Urothelium cell line (cell line): ENCODE measurements around the gene GDPGP1.

Experiments
- DNase-seq: peaks from one replicate; pipeline ENCODE4 v3.0.0; 2011; ENCODE audit warnings: low spot score, mixed read lengths
- FAIRE-seq: peaks from 2 replicates; lab custom pipeline; 2011; peaks lifted over from hg19 to GRCh38; lab: Jason Lieb, UNC

The GDPGP1 gene

DNA sequence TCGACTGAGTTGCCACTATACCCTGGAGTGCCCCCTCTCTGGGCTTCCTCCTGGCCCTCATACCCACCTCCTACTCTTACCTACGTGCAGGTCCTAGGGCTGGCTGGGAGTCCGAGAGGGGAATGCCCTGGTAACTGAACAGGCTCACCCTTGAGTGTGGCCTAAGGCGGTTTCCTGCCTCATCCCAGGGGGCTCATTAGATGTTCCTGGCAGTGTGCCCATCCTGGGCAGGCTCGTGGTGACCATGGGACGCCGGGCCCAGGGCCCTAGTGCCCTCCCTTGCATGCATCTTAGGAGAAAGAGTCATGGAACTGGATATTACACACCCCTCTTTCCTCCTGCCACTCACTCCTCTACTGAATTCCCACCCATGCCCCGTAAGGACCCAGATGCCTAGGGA lies 30.1 kb upstream of the GDPGP1 start:
- DNase-seq (no peak), FAIRE-seq (no peak)

DNA sequence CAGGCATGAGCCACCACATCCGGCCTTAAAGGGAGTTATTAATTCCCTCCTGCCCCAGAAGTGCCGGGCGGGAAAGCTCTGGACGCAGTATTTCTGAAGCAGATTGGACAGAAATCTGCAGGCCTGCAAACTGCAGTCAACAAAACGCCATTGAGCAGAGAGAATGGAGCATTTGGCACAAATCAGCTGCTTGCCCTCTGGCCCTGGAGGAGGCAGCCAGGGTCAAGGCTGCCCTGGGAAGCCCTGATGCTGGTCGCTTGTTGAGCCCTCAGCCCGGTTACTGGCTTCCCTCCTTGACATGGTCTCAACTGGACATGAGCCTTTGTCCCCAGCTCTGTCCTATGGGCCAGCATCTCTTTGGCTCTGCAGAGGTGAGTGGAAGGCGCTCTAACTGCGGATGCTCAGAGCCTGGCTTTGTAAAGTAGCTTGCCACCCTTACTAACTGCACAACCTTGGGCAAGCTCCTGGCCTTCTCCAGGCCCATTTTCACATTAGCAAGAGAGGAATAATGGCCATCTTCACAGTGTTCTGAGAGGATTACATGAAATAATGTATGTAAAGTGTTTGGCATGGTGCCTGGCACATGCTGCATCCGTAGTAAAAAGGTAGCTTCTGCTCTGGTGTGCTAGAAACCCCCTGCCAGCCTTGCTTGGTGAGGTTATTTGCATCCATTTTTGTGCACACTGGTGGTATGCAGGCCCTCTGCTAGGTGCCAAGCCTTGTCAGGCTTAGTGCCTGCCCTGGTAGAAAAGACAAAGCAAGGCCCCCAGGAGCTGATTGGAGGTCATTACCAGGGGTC lies 28.8 kb upstream of the GDPGP1 start:
- no peak for DNase-seq
- no peak for FAIRE-seq

DNA sequence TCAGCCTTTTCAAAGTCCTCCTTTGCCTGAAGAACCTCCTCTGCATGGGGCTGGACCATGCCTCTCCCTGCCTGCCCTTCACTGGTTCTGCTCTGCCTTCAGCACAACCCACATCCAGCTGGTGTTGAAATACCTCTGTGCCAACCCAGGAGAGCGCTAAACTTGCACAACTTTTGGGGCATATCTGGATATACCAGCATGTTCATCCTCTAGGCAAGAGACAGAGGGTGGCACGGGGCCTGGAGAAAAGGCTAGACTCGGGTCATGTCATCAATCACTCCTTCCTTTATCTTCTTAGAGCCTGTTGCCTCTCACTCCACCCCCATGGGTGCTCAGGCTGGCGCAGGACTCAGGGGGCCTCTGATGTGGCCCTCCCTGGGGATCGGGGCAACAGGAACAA lies 28.1 kb upstream of the GDPGP1 start:
- FAIRE-seq: no peak
- DNase-seq: no peak

DNA sequence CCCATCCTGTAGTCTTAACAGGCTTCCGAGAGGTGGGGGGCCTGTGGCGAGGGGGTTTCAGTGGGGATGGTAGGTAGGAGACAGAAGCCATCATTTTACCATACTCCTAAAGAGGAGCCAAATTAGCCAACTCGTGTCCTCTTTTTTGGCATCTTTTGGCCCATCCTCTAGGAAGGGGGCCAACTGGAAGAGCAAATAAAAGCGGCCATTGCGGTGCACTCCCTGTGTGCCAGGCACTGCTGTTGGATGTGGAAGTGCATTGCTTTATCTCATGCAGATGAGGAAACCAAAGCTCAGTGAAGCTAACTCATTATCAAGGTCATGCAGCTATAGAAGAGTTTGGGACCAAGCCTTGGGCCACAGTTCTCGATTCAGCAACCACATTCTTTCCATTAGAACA lies 26.8 kb upstream of the GDPGP1 start:
- FAIRE-seq: no peak
- no peak for DNase-seq

DNA sequence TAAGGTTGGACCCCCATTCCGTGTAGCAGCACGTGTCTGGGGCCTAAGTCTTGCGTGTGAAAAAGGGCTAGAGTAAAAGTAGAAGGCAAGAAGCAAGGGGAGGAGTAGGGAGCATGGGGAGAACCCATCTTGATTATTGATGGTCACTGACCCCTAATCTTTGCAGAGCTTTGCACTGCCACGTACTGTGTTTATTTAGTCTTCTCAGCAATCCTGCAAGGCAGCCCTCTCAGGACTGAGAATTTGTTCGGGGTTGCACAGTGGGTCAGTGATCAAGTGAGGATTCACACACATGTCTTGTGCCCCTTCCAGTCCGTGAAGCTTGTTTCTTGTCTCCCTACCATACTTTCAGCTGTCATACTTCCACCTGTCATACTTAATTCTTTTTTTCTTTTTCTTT lies 25.7 kb upstream of the GDPGP1 start:
- DNase-seq (no peak), FAIRE-seq (no peak)

DNA sequence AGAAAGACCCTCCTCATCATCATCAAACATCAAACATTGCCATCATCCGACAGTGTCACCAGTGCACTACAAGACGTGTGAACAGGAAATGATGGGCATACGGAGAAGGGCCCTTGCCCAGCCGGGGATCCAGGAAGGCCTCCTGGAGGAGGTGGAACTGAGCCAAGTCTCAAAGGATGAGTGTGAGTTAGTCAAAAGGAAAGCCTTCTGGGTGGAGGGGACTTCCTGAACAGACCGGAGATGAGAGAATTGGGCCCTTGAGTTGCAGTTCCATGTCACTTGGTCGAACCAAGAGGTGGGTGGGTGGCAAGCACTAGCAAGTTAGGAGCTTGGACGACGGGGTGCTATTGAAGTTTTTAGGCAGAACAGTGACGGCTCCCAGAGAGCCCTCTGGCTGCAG lies 24.4 kb upstream of the GDPGP1 start:
- DNase-seq (no peak), FAIRE-seq (no peak)

DNA sequence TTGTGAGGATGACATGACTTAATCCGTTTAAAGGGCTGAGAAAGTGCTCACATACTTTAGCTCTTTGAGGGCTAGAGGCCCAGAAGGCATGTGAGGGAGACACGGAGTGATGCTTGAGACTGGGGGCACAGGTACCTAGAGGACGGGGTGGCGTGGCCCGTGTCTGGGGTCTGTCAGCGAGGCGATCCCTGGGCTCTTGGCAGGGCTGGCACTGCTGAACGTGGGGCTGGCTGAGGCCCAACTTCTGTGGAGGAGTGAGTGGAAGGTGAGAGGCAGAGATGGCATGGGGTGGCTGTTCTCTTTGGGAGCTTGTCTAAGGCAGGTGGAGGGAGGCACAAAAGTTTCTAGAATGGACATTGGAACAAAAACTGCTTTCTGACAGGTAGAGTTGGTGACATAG lies 23.4 kb upstream of the GDPGP1 start:
- FAIRE-seq: no peak
- no peak for DNase-seq

DNA sequence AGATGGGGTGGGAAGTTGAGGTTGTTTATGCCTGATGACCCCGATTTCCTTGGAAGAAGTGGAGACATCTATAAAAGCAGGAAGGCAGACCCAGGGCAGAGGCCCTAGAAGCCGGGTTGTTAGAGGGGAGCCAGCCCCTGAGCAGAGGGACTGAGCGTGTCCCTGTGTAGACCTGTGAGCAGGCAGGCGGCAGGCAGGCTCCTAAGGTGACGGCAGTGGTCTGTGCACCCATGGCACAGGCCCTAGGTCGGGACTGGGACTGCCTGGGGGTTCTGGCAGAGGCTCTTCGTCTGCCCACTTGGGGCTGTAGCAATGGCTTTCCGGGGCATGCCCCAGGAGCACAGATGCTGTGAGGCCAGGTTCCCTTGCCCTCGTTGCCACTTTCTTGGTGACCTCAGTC lies 23.0 kb upstream of the GDPGP1 start:
- FAIRE-seq (no peak), DNase-seq (no peak)

DNA sequence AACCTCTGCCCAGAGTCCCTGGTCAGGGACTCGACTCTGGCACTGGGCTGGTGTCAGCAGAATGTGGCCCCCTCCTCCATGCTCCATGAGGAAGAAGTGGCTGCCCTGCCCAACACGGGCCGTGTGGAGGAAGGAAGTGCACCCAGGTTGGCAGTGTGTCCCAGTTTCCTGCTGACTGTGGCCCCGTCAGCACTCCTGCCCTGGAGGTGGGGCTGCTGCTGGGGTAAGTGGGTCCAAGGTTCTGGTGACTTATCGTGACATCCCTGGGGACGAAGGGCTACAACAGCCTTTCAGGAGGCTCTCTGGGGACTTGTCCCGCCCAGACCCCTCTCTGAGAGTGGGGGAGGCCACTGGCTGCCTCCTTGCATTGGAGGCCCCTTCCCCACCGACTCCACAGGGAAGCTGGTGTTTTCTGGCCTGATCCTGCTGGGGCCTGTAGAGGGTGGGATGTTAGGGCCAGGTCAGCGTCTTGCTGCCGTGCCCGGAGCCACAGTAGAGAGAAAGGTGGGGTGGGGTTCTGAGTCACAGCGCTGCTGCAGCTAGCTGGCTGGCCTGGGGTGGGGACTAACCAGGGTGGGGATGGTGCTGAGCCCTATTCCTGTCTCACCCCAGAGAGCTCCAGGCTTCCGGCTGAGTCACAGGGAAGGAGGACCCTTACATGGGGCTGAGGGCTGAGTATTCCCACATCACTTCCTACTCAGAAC lies 22.4 kb upstream of the GDPGP1 start:
- peak; percentile 17 for FAIRE-seq
- DNase-seq: peak; percentile 78

DNA sequence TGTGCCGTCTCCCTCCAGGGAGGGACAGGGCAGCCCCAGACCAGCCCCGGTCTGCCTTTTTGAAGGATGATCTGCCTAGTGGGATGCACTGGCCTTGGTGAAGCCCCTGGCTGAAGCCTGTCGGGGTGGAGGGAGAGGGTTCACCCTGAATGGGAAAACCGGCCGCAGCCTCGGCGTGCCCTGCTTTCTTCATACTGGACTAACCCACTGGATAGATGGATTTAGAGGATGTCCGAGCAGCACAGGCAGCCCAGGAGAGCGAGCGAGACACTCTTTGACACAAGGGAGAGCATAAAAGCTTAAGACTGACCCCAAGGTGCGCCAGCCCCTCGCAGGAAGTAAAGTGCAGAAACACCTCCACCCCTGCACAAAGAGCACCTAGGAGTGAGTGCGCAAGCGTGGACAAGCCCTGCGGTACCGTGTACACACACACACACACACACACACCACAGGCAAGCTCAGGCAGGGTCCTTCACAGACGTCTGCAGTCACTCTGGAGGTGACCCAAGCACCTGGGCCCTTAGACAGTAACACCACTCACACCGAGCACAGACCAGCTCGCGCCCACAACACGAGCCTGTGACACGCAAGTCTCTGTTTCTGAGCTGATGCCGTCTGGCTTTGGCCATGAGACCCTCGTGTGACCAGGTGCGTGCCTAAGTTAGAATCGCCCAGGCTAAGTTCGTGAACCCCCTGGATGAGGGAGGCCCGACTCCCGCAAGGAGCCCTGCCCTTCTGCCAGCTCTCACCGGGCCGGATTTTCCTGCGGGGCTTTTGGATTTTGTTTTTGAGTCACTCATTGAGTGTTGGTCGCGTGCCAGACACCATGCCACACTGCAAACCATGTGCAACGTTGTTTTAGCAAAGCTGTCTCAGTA lies 21.5 kb upstream of the GDPGP1 start:
- FAIRE-seq: no peak
- no peak for DNase-seq

DNA sequence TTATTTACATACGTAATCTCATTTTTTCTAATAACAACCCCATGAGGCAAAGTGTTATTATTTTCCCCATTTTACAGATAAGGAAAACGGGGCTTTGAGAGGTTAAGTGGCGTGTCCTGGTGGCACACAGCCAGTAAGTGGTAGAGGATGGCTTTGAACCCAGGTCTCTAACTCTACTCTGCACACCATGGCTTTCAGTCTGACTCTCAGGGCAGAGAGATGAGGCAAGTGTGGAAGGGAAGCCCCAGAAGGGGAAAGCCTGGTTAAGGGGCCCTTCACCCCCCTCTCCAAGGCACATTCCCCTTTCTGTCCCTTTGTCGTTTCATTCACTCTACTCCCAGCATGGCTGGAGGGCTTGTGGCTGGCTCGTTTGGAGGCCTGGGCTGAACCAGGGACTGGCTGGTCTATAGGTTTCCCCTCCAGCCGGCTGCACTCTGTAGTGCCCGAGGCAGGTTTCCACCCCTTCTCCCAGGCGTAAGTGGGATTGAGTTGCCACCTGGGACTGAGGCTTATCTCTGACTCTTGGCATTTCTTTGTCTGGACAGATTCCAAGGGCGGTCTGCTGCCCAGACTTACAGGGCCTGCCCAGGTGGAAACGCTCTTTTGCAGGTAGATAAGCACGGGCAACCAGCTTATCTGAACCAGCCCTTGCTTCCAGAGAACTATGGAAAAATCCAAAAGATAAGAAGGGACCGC lies 20.7 kb upstream of the GDPGP1 start:
- DNase-seq: no peak
- no peak for FAIRE-seq

DNA sequence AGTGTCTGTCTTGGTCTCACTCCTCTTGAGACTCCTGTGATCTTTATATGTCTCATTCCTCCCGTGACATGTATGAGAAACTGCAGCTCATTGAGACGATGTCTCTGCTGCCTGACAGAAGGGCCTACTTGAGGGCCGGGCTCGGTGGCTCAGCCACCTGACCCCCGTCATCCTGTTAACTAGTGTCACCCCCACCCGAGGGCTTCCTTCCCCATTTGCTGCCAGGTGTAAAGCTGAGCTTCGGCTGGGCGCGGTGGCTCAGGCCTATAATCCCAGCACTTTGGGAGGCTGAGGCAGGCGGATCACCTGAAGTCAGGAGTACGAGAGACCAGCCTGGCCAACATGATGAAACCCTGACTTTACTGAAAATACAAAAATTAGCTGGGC lies 20.2 kb upstream of the GDPGP1 start:
- DNase-seq: no peak
- FAIRE-seq: no peak

DNA sequence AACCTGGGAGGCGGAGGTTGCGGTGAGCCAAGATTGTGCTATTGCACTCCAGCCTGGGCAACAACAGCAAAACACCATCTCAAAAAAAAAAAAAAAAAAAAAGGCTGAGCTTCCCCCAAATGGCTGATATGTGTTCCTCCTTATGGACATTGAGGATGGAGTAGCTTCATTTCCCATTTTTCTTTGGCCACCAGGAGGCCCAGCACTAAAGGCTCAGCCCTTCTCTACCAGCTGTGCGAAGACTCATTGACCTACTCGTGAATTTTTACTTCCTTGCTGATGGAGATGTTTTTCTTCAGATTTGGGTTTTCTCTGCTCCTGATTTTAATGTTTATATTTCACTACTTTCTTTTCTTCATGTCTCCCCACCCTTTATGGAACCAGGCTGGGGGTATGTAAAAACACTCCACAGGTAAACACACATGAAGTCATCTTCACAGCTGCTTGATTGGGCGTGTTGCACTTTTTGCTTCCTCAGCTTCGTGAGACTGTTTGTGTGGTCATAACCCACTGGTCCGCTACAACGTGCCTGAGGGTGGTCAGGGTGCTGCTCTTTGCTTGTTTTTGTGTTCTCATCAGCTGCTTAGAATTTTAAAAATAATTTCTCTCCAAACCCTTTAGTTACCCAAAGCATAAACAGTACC lies 19.3 kb upstream of the GDPGP1 start:
- DNase-seq: no peak
- no peak for FAIRE-seq

DNA sequence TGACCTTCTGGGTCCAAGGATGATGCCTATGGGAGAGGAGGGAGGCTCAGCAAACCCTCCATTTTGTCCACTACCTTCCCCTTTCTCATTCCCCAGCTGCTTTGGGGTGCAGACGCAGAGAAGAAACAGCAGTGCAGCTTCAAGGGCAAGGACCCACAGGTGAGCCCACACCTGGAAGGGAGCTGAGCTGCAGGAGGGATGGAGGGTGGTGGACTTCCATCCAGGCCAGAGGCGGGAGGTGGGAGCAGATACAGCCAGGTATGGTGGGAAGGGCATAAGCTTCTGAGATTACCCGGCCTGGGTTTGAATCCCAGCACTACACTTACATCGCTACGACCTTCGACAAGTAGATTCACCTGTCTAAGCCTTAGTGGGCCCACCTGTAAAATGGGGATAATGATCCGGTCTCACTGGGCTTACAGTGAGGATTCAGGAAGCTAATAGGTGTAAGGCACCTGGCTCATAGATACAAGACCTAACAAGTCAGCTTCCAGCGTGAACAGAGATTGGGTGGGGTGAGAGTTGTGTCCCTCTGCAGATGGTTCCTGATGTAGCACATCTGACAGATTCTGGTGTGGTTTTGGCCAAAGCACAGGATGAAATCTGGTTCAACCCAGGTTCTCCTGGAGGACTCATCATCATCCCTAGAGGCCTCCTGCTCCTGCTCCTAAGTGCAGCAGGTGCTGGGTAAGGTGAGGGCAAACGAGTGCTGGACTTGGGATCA lies 16.2 kb upstream of the GDPGP1 start:
- FAIRE-seq (no peak), DNase-seq (no peak)

DNA sequence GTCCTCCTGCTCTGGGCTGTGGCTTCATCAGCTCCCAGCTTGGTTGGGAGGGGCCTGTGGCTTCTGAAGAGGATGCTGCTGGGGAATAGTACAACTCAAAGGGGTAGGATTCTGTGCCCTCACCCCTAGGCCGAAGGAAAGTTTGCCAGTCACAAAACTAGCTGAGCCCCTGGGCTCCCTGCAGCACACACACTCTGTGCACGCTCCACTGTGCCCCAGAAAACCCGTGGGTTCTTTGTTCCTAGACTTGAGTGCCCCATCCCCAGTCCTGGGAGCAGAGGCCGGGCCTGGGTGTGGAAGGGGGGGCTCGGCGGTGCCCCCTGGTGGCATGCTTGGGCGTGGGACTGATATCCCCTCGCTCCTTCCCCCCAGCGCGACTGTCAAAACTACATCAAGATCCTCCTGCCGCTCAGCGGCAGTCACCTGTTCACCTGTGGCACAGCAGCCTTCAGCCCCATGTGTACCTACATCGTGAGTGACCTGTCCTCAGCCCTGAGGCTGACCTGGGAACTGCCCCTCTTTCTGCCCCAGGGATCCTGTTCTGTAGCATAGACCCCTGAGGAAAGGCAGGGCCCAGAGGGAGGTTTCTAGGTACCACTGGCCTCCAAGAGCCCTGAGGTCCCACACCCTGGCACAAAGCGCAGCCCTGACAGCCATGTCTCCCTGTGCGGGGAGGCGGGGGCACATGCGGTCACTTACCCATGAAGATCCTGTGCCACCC lies 14.4 kb upstream of the GDPGP1 start:
- FAIRE-seq: peak; percentile 5
- DNase-seq: peak; percentile 57

DNA sequence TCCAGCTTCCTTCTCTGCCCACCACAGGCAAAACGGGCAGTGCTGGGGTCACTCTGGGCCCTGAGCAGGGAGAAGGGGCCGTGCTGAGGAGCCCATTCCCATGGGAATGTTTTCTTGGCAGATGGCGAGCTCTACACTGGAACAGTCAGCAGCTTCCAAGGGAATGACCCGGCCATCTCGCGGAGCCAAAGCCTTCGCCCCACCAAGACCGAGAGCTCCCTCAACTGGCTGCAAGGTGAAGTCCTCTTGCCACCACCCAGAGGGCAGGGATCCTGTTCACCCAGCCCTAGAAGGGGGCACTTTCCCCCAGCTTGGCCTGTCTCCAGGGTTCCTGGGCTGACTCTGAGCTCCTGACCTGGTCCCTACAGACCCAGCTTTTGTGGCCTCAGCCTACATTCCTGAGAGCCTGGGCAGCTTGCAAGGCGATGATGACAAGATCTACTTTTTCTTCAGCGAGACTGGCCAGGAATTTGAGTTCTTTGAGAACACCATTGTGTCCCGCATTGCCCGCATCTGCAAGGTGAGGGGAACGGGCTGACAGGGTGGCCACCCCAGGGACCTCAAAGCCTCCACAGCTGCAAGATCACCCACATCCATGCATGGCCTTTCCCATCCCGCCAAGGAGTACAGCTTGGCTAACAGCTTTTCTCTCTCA lies 12.6 kb upstream of the GDPGP1 start:
- FAIRE-seq (no peak), DNase-seq (peak; percentile 75)

DNA sequence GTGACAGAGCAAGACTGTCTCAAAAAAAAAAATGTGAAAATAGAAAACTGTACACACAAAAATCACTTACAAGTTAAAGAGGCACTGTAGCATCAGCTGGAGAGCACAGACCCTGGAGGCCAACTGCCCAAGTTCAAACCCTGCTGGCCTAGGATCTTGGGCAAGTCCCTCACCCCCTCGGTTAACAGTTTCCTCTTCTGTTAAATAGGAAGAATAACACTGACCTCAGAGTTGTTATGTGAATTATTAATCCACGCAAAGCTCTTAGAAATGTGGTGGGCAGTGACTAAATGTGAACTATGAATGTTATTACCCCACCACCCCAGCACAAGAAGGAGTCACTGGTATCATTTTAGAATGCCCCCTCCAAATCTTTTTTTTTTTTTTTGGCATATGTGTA lies 11.5 kb upstream of the GDPGP1 start:
- FAIRE-seq: no peak
- DNase-seq: no peak

DNA sequence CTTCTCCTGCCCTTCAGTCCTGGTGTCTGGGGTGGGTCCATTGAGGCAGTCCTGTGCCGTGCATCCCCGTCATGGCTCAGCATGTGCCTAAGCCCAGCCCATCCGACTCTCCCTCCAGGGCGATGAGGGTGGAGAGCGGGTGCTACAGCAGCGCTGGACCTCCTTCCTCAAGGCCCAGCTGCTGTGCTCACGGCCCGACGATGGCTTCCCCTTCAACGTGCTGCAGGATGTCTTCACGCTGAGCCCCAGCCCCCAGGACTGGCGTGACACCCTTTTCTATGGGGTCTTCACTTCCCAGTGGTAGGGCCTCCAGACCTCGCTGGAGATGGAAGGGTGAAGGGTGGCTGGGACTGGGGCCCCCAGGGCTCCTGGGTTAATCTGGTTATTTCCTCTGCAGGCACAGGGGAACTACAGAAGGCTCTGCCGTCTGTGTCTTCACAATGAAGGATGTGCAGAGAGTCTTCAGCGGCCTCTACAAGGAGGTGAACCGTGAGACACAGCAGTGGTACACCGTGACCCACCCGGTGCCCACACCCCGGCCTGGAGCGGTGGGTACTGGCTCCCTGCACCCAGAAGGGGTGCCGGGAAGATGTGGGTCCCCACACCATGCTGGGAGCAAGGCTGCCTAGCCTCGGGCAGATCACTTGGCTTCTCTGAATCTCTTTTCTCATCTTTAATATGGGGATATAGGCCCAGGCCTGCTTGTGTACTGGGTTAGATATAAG lies 10.4 kb upstream of the GDPGP1 start:
- DNase-seq (no peak), FAIRE-seq (no peak)
